Fibroblast of gingiva (primary cell): Measurements from ENCODE around the gene VCP.

Experiments used
- DNase-seq: peaks from one replicate; pipeline ENCODE4 v3.0.0-alpha.2; 2011; ENCODE audit warnings: low read depth

Gene VCP

GRCh38 chr9:35072461-35073278, at the start of gene VCP:
Gene VCP, minus strand, starts transcription at chr9:35072625. Its CDS starts 272 bp downstream, at chr9:35072353.
- DNase-seq: peak; percentile 99

- DNase-seq: peak; percentile 95
These were observed 44.6 kb upstream of the VCP start for GRCh38 chr9:35116898-35117551.

GRCh38 chr9:35116539-35116897, 44.1 kb upstream of the VCP start:
- no peak for DNase-seq

- peak; percentile 95 for DNase-seq
These were observed 43.5 kb upstream of the VCP start, which contains the start of gene ATOSB for GRCh38 chr9:35115680-35116538. Gene ATOSB, minus strand, starts transcription at chr9:35115862. Its CDS starts 7,588 bp downstream, at chr9:35108274.

GRCh38 chr9:35114840-35115628, 42.6 kb upstream of the VCP start:
- DNase-seq: peak; percentile 62

- peak; percentile 96 for DNase-seq
These were observed 41.9 kb upstream of the VCP start for GRCh38 chr9:35114113-35114839.

- DNase-seq: peak; percentile 68
These were observed 40.0 kb upstream of the VCP start for GRCh38 chr9:35112257-35113020.

GRCh38 chr9:35111001-35111933, 38.8 kb upstream of the VCP start:
- peak; percentile 99 for DNase-seq

GRCh38 chr9:35110327-35110761, 37.9 kb upstream of the VCP start:
- peak; percentile 71 for DNase-seq

GRCh38 chr9:35108946-35109575, 36.6 kb upstream of the VCP start:
- DNase-seq: no peak

GRCh38 chr9:35108461-35108860, 36.0 kb upstream of the VCP start:
- DNase-seq: no peak

- no peak for DNase-seq
These were observed 35.2 kb upstream of the VCP start for GRCh38 chr9:35107297-35108290.

GRCh38 chr9:35106343-35106730, 33.9 kb upstream of the VCP start:
- no peak for DNase-seq

- DNase-seq: no peak
These were observed 33.3 kb upstream of the VCP start for GRCh38 chr9:35105571-35106342.

- DNase-seq: no peak
These were observed 32.7 kb upstream of the VCP start for GRCh38 chr9:35105126-35105525.

- no peak for DNase-seq
These were observed 32.2 kb upstream of the VCP start for GRCh38 chr9:35104586-35104985.
